GM21576 (cell line): ENCODE data around the gene RPL36A.

ENCODE experiments used
- ATAC-seq: cut with Tn5 transposase; IDR thresholded peaks from one replicate; pipeline ENCODE4 v1.9.1; 2021; ENCODE audit warnings: mild to moderate bottlenecking, moderate library complexity; ENCODE audit not compliant: unreplicated experiment

RPL36A gene

DNA sequence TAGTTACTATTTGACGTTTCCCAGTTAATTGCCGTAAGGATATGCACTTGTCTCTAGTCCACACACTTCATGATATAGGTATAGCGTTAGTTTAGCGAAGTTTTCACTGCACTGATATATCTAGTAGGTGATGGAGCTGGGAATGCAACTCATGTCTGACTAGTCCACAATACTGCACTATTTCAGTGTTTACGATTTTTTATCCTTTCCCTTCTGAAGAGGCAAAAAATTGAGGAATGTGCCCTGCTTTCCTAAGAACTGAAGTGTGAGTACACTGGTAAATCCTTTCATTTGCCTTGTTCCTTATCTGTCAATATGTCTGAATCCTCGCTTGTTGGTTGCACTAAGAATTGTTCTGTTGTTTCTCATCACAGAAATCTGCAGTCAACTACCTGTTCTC, 1.0 kb downstream of the RPL36A start:
- no peak for ATAC-seq

DNA sequence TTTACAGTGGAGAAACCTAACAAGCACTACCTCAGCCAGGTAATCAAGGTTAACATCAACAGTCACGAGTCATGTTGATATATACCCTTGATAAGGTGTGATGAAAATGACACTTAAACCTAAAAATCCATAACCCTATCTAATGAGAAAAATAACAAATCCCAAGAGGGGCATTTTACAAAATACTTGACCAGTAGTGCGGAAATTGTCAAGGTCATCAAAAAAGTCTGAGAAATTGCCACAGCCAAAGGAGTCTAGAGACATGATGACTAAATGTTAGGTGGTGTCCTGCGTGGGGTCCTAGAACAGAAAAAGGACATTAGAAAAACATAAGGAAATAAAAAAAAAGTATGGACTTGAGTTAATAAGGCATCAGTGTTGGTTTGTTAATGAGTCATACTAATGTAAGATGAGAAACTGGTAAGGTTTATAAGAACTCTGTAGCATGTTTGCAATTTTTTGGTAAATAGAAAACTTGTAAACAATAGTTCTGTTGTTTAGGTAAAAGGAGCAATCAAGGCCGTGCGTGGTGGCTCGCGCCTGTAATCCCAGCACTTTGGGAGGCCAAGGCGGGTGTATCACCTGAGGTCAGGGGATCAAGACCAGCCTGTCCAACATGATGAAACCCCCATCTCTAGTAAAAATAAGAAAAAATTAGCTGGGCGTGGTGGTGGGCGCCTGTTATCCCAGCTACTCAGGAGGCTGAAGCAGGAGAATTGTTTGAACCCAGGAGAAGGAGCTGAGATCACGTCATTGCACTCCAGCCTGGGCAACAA, 2.9 kb downstream of the RPL36A start:
- no peak for ATAC-seq

DNA sequence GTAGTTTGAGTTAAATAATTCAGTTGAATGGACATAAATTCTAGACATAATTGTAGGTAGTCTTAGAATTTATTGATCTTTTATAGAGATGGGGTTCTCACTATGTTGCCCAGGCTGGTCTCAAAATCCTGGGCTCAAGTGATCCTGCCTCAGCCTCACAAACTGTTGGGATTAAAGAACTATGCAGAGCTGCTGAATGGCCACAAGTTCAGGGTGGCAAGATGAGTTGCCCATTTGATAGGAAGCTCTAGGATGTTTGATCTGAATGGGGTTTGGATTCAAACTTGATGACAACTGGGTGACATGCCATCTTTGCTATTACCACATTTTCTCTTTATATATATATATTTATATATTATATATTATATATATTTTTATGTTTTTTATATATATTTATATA, 3.6 kb downstream of the RPL36A start:
- no peak for ATAC-seq

GRCh38 chrX:101395789-101396188, 5.0 kb downstream of the RPL36A start:
- no peak for ATAC-seq

DNA sequence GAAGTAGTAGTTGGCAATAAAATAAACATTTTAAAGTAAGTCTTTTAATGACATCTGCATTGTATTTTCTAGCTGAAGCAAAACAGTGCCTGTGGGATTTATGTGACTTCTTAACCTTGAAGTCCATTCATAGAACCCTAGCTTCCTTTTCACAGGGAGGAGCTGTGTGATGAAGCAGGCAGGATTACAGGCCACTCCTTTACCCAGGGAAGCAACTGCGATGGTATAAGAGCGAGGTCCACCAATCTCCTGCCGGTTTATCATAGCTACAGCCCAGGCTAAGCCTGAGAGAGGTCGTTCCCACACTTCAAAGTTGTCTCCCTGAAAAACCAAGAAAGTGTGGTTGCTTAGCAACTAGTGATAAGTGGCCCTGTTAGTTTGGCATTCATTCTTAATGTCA, 7.0 kb downstream of the RPL36A start:
- no peak for ATAC-seq

DNA sequence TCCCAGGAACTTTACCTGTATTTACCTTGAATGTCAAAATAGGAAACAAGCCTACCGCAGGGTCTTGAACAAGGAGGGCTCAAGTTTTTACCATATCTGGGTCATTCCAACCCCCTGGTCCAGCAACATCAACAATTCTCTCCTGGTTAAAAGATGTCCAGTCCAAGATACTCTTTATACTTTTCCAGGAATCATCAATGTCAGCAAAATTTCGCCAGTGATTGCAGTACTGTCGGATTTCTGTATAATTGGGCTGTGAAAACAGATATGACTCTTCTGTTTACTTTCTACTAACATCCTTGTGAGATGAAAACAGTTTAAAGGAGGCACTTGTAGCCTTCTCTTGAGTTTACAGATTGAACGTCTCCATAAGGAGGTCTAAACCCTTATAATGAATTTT, 7.9 kb downstream of the RPL36A start:
- ATAC-seq: no peak

GRCh38 chrX:101399825-101400224, 9.0 kb downstream of the RPL36A start:
- no peak for ATAC-seq

- no peak for ATAC-seq
Measured at GRCh38 chrX:101407167-101407747, 16.4 kb downstream of the RPL36A start.

GRCh38 chrX:101407748-101408531, 17.1 kb downstream of the RPL36A start, which contains the start of the genes GLA and HNRNPH2:
Gene GLA, minus strand, starts transcription at chrX:101407925. Its CDS starts 22 bp downstream, at chrX:101407903.
Gene HNRNPH2, plus strand, starts transcription at chrX:101408222. Its CDS starts 3,767 bp downstream, at chrX:101411989.
- ATAC-seq: peak; percentile 94

- ATAC-seq: no peak
Measured at GRCh38 chrX:101408532-101408841, 17.7 kb downstream of the RPL36A start.

GRCh38 chrX:101409043-101409442, 18.2 kb downstream of the RPL36A start:
- ATAC-seq: no peak

DNA sequence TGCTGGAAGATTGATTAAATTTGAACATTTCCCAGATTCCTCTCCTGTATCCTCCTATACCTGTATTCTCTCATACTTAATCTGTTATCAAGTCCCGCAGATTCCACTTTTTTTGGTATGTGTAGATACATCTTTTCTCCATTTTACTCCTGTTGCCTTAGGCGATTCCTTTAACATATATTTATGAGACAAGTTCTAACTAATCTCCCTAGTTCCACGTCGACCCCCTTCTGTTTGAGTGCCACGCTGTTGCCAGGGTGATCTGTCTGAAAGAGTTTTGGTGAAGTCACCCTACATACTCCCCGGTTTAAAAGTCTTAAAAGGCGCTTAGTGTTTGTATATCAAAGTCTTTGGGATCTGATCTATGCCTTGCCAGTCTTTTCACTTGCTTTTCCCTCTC, 19.6 kb downstream of the RPL36A start:
- no peak for ATAC-seq

GRCh38 chrX:101411984-101412383, 21.2 kb downstream of the RPL36A start:
- ATAC-seq: no peak

DNA sequence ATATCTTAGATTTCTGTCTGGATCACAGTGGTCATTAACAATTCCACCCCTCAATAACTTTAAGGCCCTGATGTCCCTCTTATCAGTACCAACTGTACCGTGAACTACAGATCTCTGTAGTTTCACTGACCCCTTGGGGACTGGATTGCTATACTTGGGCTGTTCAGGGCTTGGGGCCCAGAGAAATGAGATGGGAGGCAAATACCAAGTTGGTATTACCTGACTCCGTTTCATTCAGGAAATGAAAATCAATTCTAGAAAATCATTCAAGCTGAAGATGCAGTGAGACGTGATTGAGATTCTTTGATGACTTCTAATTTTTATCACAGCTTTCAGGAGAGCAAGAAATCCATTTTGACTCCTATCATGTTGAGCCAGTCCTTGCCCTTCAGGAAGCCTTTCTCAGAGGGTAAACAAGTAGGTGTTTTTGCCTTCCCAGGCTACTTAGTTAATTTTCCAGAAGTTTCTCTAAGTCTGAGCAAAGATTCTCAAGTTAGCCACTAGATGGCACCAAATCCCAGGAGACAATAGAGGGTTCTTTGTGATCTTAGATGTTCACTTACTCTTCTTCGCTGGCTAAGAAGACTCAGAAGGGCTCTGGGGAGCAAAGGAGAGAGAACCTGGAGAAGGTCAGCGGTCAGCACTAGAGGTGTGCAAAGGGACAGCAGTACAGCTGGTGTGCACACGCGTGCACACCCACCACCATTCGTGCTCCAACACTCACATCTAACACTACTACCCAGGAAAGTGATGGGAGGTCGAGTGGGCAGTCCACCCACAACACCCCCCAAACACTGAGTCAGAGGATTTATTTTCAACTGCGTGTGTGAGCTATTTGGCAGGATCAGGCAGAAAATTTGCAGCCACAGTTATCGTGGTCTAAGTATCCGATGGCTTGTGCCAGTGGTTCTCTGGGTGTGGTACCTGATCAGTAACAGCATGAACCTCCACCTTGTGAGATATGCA, 24.7 kb downstream of the RPL36A start:
- ATAC-seq: peak; percentile 63

- no peak for ATAC-seq
Measured at GRCh38 chrX:101416691-101417090, 25.9 kb downstream of the RPL36A start.

- no peak for ATAC-seq
Measured at GRCh38 chrX:101417190-101417589, 26.4 kb downstream of the RPL36A start.

DNA sequence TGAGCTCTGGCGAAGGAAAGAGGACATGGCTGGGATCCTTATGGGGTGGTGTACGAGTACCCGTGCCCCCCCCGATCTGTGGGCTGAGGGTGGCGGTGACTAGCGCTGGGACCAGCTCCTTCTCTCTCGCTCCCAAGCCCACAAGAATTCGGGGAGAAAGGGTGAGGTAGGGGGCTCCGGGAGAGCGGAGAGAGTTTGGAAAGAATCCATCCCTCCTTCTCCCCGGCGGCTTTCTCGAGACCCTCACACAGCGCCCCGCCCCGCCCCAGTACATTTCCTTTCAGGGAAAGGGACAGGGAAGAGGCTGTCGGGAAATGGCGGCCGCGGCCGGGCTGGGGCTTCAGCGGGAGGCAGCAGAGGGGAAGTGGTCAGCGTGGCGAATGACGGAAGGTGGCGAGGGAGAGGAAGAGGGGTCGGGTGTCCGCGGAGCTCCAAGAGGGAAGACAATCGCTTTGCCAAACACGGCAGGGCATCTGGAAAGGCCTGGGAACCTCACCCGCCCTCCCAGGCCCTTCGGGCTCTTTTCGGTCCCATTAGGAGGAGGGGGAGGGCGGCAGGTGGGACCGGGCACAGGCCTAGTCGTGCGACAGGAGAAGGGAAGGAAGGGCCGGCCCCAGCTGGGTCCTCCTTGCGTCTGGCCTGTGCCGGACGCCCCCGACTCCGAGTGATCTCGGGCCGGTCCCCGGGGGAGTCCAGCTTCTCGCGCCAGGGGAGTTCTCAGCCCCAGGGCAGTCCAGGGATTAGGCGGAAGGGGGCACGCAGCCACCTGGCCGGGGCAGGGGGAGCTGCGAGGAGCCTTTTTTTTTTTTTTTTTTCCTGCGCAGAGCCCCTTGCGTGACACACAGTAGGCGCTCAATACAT, 27.4 kb downstream of the RPL36A start:
- ATAC-seq: no peak

- no peak for ATAC-seq
Measured at GRCh38 chrX:101419489-101419888, 28.7 kb downstream of the RPL36A start.

- no peak for ATAC-seq
Measured at GRCh38 chrX:101427954-101428353, 37.1 kb downstream of the RPL36A start.

DNA sequence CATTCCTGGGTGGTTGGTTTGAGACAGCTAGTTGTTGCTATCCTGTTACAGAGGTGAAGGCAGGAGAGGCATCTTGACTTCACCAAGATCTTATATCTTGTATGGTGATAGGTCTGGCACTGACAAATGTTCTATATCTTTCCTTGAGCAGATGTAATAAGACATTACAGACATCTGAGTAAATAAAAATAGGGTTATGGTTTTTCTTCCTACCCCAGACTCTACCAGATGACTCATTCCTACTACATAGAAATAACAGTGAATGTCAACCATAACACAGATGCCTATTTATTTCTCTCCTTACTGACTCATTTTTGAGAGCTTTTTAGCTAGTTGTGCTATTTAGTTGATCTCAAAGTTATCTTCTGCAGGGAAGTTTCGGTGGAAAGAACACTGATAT, 39.1 kb downstream of the RPL36A start:
- peak; percentile 47 for ATAC-seq
